ENCODE data around the gene STARD8. TPM values are rescaled to one million over a fixed set of nuclear protein-coding genes. Genes with fewer than 3 reads are reported as not detected.
"Not testable (repeated sequence)": the region's sequence is repeated elsewhere in the genome, so short reads cannot be mapped to it uniquely, and the experiment has no call there.

Gene STARD8
- total RNA-seq, 4 donors from 2014 or later = 0.70 to 5.0 (median 4.1) TPM

DNA sequence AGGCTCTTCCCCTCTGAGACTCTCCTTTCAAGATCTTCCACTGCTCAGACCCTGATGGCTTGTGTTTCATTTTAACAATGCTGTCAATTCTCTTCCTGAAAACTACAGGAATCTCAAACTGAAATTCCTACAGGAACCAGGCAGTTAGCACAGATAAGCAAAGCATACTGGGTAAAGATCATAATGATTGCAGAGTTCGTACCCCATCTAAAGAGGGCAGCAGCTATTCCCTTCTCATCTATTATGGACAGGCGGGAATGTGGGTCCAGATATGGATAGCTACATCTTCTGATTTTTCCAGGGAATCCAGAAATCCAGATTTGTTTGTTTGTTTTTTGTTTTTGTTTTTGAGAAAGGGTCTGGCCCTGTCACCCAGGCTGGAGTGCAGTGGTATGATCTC, 83.8 kb downstream of the STARD8 start:
- H3K27ac ChIP-seq = no peak overlapping the region
- H3K9me3 ChIP-seq = no peaks in the 10 kb centered on the region
- peak in 1 of 3 donors; percentile 2 for DNase-seq
- H3K36me3 ChIP-seq = no peaks in the 10 kb centered on the region
- TF ChIP-seq POLR2A (IDR thresholded peaks at IDR 0.05) = no peak
- TF ChIP-seq, protein P1, sequence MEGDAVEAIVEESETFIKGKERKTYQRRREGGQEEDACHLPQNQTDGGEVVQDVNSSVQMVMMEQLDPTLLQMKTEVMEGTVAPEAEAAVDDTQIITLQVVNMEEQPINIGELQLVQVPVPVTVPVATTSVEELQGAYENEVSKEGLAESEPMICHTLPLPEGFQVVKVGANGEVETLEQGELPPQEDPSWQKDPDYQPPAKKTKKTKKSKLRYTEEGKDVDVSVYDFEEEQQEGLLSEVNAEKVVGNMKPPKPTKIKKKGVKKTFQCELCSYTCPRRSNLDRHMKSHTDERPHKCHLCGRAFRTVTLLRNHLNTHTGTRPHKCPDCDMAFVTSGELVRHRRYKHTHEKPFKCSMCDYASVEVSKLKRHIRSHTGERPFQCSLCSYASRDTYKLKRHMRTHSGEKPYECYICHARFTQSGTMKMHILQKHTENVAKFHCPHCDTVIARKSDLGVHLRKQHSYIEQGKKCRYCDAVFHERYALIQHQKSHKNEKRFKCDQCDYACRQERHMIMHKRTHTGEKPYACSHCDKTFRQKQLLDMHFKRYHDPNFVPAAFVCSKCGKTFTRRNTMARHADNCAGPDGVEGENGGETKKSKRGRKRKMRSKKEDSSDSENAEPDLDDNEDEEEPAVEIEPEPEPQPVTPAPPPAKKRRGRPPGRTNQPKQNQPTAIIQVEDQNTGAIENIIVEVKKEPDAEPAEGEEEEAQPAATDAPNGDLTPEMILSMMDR (IDR thresholded peaks at IDR 0.05) = no peak
- H3K4me1 ChIP-seq = no peaks in the 10 kb centered on the region
- no peak overlapping the region for H3K4me3 ChIP-seq
- no peaks in the 10 kb centered on the region for H3K27me3 ChIP-seq

DNA sequence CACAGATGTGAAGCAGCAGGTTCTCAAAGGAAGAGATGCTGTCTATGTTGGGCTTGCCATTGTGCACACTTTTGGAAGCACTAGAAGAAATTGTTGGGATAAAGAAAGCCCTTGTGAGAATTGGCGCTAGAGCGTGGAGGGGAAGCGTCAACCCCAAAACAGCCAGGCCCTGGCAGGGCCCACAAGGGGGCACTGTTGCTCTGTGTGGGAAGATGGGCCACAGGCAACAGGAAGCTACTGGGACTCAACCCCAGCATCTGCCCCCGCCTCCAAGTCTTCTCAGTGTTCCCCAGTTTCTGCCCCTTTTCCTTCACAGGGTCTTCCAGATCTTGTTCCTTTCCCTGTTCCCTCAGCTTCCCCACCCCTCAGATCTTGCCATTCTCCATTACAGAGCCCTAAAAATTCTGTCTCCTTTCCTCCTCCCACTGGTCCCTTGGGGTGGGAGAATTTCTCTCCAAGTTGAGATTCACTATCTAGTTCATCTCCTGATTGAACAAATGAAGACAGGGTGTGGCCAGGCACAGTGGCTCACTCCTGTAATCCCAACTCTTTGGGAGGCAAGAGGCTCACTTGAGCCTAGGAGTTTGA, 85.5 kb downstream of the STARD8 start:
- Histone ChIP-seq H3K27me3 (no peaks in the 10 kb centered on the region), H3K4me1 (no peaks in the 10 kb centered on the region), H3K36me3 (no peaks in the 10 kb centered on the region), H3K27ac (no peak overlapping the region), H3K9me3 (no peaks in the 10 kb centered on the region), H3K4me3 (no peak overlapping the region)
- no peak for TF ChIP-seq POLR2A (IDR thresholded peaks at IDR 0.05)
- TF ChIP-seq, protein P1 (IDR thresholded peaks at IDR 0.05) = peak in 4 of 6 experiments; percentile 35 to 56 (median 50)
- peak; percentile 30 to 77 (median 60) for DNase-seq

DNA sequence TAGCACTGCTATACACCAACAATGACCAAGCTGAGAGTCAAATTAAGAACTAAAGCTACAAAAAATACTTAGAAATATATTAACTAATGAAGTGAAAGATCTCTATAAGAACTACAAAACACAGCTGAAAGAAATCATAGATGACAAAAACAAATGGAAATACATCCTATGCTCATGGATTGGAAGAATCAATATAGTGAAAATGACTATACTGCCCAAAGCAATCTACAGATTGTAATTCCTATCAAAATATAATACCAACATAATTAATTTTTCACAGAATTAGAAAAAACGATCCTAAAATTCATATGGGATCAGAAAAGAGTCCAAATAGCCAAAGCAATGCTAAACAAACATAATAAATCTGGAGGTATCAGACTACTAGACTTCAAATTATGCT, 87.8 kb downstream of the STARD8 start:
- no peaks in the 10 kb centered on the region for H3K9me3 ChIP-seq
- no peaks in the 10 kb centered on the region for H3K36me3 ChIP-seq
- no peak for TF ChIP-seq POLR2A (IDR thresholded peaks at IDR 0.05)
- TF ChIP-seq, protein P1 (IDR thresholded peaks at IDR 0.05) = no peak
- no peak for DNase-seq
- no peaks in the 10 kb centered on the region for H3K4me1 ChIP-seq
- H3K4me3 ChIP-seq = no peak overlapping the region
- no peak overlapping the region for H3K27ac ChIP-seq
- H3K27me3 ChIP-seq = no peaks in the 10 kb centered on the region

DNA sequence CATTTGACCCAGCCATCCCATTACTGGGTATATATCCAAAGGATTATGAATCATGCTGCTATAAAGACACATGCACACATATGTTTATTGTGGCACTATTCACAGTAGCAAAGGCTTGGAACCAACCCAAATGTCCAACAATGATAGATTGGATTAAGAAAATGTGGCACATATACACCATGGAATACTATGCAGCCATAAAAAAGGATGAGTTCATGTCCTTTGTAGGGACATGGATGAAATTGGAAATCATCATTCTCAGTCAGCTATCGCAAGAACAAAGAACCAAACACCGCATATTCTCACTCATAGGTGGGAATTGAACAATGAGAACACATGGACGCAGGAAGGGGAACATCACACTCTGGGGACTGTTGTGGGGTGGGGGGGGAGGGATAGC, 94.4 kb downstream of the STARD8 start:
- not testable (repeated sequence) for H3K4me1 ChIP-seq, DNase-seq, H3K4me3 ChIP-seq, H3K27me3 ChIP-seq, H3K27ac ChIP-seq, H3K36me3 ChIP-seq, H3K9me3 ChIP-seq

DNA sequence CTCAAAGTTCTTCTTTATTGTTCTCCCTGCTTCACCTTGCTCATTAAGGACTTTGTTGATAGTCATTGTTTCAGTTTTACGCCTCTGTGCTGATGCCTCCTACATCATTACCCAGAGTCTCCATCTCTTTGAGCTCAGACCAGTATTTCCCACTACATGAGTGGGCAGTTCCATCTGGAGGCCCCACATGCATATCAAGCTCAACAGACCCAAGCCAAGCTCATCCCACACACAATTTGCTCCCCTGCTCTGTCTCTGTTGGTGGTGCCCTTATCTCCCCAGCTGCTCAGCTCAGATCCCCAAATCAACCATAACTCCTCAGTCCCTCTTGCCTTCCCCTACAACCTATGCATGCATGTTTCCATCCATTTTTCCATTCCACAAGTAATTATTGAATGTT, 96.3 kb downstream of the STARD8 start:
- no peak for TF ChIP-seq POLR2A (IDR thresholded peaks at IDR 0.05)
- TF ChIP-seq, protein P1 (IDR thresholded peaks at IDR 0.05) = no peak

DNA sequence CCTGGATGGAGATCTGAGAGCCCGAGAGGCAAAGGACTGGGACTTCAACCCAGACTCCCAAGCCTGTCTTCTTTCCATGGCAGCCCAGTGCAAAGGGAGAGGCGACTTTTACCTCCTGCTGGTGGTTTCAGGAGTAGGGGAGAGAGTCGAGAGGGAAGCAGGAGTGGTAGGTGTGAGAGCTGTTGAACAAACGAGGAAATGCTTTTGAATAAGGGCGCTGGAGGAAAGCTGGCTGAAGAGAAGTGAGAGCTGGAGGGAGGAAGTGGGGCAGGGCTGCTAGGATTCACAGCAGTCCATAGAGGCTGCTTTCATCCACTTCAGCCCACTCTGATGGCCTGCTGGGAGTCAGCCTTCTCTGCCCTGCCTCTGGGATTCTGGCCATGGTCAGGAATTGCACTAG, 99.5 kb downstream of the STARD8 start:
- DNase-seq = no peak
- Histone ChIP-seq H3K4me3 (no peak overlapping the region), H3K36me3 (no peaks in the 10 kb centered on the region), H3K27ac (no peak overlapping the region), H3K9me3 (no peaks in the 10 kb centered on the region), H3K27me3 (no peaks in the 10 kb centered on the region), H3K4me1 (no peaks in the 10 kb centered on the region)
- TF ChIP-seq, protein P1 (IDR thresholded peaks at IDR 0.05) = no peak
- no peak for TF ChIP-seq POLR2A (IDR thresholded peaks at IDR 0.05)

More for the DNA sequence above, 96.3 kb downstream of the STARD8 start:
- Histone ChIP-seq H3K27me3 (no peaks in the 10 kb centered on the region), H3K9me3 (no peaks in the 10 kb centered on the region), H3K4me3 (no peak overlapping the region), H3K4me1 (no peaks in the 10 kb centered on the region), H3K27ac (no peak overlapping the region), H3K36me3 (no peaks in the 10 kb centered on the region)
- DNase-seq = peak in 1 of 3 donors; percentile 9

All from Peyer's patch (tissue), 4 donors.